ENCODE measurements around the gene STON1.

DNA sequence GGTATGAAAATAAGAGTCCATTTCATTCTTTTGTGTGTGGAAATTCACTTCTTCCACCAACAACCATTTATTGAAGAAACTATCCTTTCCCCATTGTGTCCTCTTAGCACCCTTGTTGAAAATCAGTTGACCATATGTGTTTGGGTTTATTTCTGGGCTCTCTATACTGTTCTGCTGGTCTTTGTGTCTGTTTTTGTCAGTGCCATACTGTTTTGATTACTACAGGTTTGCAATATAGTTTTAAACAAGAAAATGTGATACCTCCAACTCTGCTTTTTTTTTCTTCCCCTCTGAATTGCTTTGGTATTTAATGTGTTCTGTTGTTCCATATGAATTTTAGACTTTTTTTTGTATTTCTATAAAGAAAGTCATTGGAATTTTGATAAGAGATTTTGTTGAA is 96.1 kb downstream of the STON1 start:
- TF ChIP-seq, protein P1, sequence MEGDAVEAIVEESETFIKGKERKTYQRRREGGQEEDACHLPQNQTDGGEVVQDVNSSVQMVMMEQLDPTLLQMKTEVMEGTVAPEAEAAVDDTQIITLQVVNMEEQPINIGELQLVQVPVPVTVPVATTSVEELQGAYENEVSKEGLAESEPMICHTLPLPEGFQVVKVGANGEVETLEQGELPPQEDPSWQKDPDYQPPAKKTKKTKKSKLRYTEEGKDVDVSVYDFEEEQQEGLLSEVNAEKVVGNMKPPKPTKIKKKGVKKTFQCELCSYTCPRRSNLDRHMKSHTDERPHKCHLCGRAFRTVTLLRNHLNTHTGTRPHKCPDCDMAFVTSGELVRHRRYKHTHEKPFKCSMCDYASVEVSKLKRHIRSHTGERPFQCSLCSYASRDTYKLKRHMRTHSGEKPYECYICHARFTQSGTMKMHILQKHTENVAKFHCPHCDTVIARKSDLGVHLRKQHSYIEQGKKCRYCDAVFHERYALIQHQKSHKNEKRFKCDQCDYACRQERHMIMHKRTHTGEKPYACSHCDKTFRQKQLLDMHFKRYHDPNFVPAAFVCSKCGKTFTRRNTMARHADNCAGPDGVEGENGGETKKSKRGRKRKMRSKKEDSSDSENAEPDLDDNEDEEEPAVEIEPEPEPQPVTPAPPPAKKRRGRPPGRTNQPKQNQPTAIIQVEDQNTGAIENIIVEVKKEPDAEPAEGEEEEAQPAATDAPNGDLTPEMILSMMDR (conservative IDR thresholded peaks at IDR 0.05 in 1 of 2, IDR thresholded peaks at IDR 0.05 in 1 of 2; ENCODE audit: extremely low read depth in 1 of 2, insufficient read depth in 1 of 2, low read depth in 1 of 2, low read length in 2 of 2): no peak
- no peak for TF ChIP-seq EZH2 (IDR thresholded peaks at IDR 0.05; ENCODE audit: borderline replicate concordance, low read length)

Data from mammary epithelial cell (primary cell).